ENCODE data around the gene CORO2A. TPM values are rescaled to one million over a fixed set of nuclear protein-coding genes. Genes with fewer than 3 reads are reported as not detected.

CORO2A gene
- total and polyA plus RNA-seq, 2 of the 4 experiments (the other 2 are of a cell fraction), result 1.9 to 2.2 TPM

DNA sequence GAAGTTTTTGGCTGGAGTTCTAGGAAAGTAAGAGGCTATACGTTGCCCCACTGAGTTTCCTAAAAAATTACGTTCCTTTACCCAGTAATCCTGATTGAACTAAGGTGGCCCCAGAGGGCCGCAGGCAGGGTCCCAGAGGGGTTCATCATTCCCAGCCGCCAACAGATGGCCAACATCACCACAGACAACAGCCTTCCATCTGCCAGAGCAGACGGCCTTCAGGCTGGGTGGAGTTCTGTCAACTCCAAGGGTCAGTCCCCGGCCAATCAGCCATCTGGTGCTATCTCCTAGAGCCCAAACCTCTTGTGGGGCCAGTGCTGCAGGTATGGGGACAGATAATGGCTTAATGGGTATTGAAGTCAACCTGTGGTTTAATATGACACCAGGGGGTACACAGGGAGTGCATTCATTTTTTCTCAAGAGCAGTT lies 32.6 kb upstream of the CORO2A start:
- dilution Hi-C loops (cut with HindIII; ENCODE audit: low sequenced_read_pairs, unreplicated experiment) (no loop called here), in situ Hi-C loops (cut with MboI; ENCODE audit: low sequenced_read_pairs) (no loop called here), intact Hi-C loops (cut with micrococcal nuclease) (no loop called here)
- no peak for ATAC-seq (ENCODE audit: low read depth)
- no TSS peak for BruUV-seq (replicated peaks)
- H3K79me1 ChIP-seq (ENCODE audit: low read depth in 1 of 2, low read length in 2 of 2), result peaks cover 34 to 68% of the 10 kb centered on the region in 2 experiments
- H2BK20ac ChIP-seq (ENCODE audit: low read depth, low read length), result peak overlapping the region; percentile 98
- H3K9ac ChIP-seq (ENCODE audit: low read depth, low read length), result no peak overlapping the region
- peak overlapping the region; percentile 100 for H2BK120ac ChIP-seq (ENCODE audit: low read depth, low read length)
- peak overlapping the region; percentile 84 for H3K23ac ChIP-seq (ENCODE audit: low read depth, low read length)
- H3K56ac ChIP-seq (ENCODE audit: extremely low read depth, insufficient read depth, low read length), result no peak overlapping the region
- CTCF ChIA-PET, result no interaction called here
- peak overlapping the region; percentile 99 for H4K91ac ChIP-seq (ENCODE audit: insufficient read depth, low read depth, low read length)
- H4K20me1 ChIP-seq (ENCODE audit: insufficient read depth, low read length), result no peaks in the 10 kb centered on the region
- H2BK5ac ChIP-seq (ENCODE audit: low read depth, low read length, poor library complexity, severe bottlenecking), result peak overlapping the region; percentile 95
- no peaks in the 10 kb centered on the region for H3K9me3 ChIP-seq (ENCODE audit: control insufficient read depth, insufficient read depth, low read length)
- H3K4me2 ChIP-seq (ENCODE audit: low read depth, low read length), result no peak overlapping the region
- POLR2A ChIA-PET (ENCODE audit: unreplicated experiment), result no interaction called here
- peak overlapping the region; percentile 90 for H3K27ac ChIP-seq (ENCODE audit: insufficient read depth, low read length)
- H2AK5ac ChIP-seq (ENCODE audit: low read depth, low read length), result peak overlapping the region; percentile 100
- peak overlapping the region; percentile 77 for H2AK9ac ChIP-seq (replicated peaks; ENCODE audit: low read depth, low read length, poor library complexity)
- peak overlapping the region; percentile 80 to 94; a peak in 3 of 4 replicates for H4K8ac ChIP-seq (ENCODE audit: low read depth in 2 of 2, low read length in 2 of 2)
- H2BK15ac ChIP-seq (ENCODE audit: low read depth, low read length), result peak overlapping the region; percentile 99
- peak overlapping the region; percentile 75 for H3K18ac ChIP-seq (ENCODE audit: low read depth, low read length)
- DNase-seq, result no peak
- H2AFZ ChIP-seq (replicated peaks; ENCODE audit: low read length, poor library complexity), result peak overlapping the region; percentile 8
- H4K5ac ChIP-seq (ENCODE audit: low read depth, low read length), result peak overlapping the region; percentile 53
- TF ChIP-seq MXI1 (IDR thresholded peaks at IDR 0.05; ENCODE audit: borderline replicate concordance, low read depth, low read length) (no peak), POLR2A (IDR thresholded peaks at IDR 0.05; ENCODE audit: low read depth, low read length) (no peak), RCOR1 (IDR thresholded peaks at IDR 0.05; ENCODE audit: insufficient replicate concordance, low read length) (no peak), RFX5 (IDR thresholded peaks at IDR 0.05; ENCODE audit: low read depth, low read length) (no peak), CHD1 (IDR thresholded peaks at IDR 0.05; ENCODE audit: low read depth, low read length) (no peak), CEBPB (IDR thresholded peaks at IDR 0.05; ENCODE audit: low read depth, low read length) (no peak)
- TF ChIP-seq, protein P1, sequence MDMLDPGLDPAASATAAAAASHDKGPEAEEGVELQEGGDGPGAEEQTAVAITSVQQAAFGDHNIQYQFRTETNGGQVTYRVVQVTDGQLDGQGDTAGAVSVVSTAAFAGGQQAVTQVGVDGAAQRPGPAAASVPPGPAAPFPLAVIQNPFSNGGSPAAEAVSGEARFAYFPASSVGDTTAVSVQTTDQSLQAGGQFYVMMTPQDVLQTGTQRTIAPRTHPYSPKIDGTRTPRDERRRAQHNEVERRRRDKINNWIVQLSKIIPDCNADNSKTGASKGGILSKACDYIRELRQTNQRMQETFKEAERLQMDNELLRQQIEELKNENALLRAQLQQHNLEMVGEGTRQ (IDR thresholded peaks at IDR 0.05; ENCODE audit: low read depth, low read length), result no peak
- H3K14ac ChIP-seq (replicated peaks; ENCODE audit: low read depth, low read length), result peak overlapping the region; percentile 95
- no peak overlapping the region for H3K4me3 ChIP-seq (ENCODE audit: insufficient read depth, low read depth, low read length)
- peaks cover 35% of the 10 kb centered on the region for H3K4me1 ChIP-seq (ENCODE audit: control insufficient read depth, insufficient read depth, low read length)
- H3K27me3 ChIP-seq (ENCODE audit: control insufficient read depth, insufficient read depth, low read length), result no peaks in the 10 kb centered on the region
- H3K36me3 ChIP-seq (ENCODE audit: control insufficient read depth, insufficient read depth, low read length), result peaks cover 14% of the 10 kb centered on the region
- H3K9me1 ChIP-seq (ENCODE audit: insufficient read depth, low read length), result peaks cover 36% of the 10 kb centered on the region
- peak overlapping the region; percentile 100 for H3K4ac ChIP-seq (ENCODE audit: low read depth, low read length)
- WGBS, 2 experiments (ENCODE audit: extremely low coverage in 2 of 2, insufficient read length in 1 of 2), result 100% methylated on average over 1 of the region's 6 CpGs; no CpG with 5 or more reads in 1 of the 2 experiments

All from IMR-90 (cell line).